B cell (primary cell): ENCODE results near the gene ARHGAP19. TPM values are rescaled to one million over a fixed set of nuclear protein-coding genes. Genes with fewer than 3 reads are reported as not detected.

Source experiments
- ATAC-seq: fragments of 200-7000 bp; cut with Tn5 transposase; one replicate; pipeline ENCODE4 v1.10.0; 2021; ENCODE audit warnings: low read depth, mild to moderate bottlenecking, moderate number of reproducible peaks, moderate library complexity
- CTCF ChIA-PET: fragments of 350-600 bp; sonication (Branson Sonifier 250); formaldehyde crosslinking; loops from one replicate; lab custom pipeline; 2021; ENCODE audit warnings: antibody characterized with exemption, inconsistent platforms; lab: Charles Lee
- POLR2A ChIA-PET: fragments of 350-600 bp; sonication (Branson Sonifier 250); formaldehyde crosslinking; loops from one replicate; lab custom pipeline; 2021; ENCODE audit warnings: antibody characterized with exemption; lab: Charles Lee
- DNase-seq: peaks from one replicate; pipeline ENCODE4 v3.0.0; 2013
- H2AFZ ChIP-seq: 2 replicates; pipeline ENCODE4 v1.6.1; 2012; ENCODE audit warnings: mild to moderate bottlenecking, low read depth, low read length; ENCODE audit not compliant: insufficient read depth, poor library complexity, severe bottlenecking
- H3K27ac ChIP-seq, 2 donors: 1 replicate in 1 of 2; 2 replicates in 1 of 2; pipeline ENCODE4 v1.5.1; 2012 to 2013; ENCODE audit warnings: low read length in 2 of 2, mild to moderate bottlenecking in 2 of 2, moderate library complexity in 1 of 2
- H3K27me3 ChIP-seq, 4 experiments: fragments of 200-600 bp in 1 of 4; sonication (generic) in 1 of 4; replicated peaks in 1 of 4; 1 replicate in 2 of 4; 2 replicates in 2 of 4; pipeline versions ENCODE4 v1.6.1 to v1.7.0; 2013 to 2016; ENCODE audit warnings: low read length in 3 of 4, mild to moderate bottlenecking in 2 of 4, mixed read lengths in 1 of 4, moderate library complexity in 1 of 4; ENCODE audit not compliant: insufficient read depth in 4 of 4, control insufficient read depth in 3 of 4; ENCODE audit errors: control extremely low read depth in 1 of 4
- H3K36me3 ChIP-seq, 2 experiments: replicated peaks in 1 of 2; 1 replicate in 1 of 2; 2 replicates in 1 of 2; pipeline versions ENCODE4 v1.6.1 to v1.7.1; 2013; ENCODE audit warnings: low read length in 1 of 2; ENCODE audit not compliant: insufficient read depth in 2 of 2, control insufficient read depth in 1 of 2; ENCODE audit errors: control extremely low read depth in 1 of 2, extremely low read depth in 1 of 2
- H3K4me1 ChIP-seq, 2 donors: fragments of 200-600 bp in 1 of 2; sonication (generic) in 1 of 2; 1 replicate in 1 of 2; 2 replicates in 1 of 2; pipeline versions ENCODE4 v1.5.1 to v1.6.1; 2013 to 2017; ENCODE audit warnings: low read length in 2 of 2; ENCODE audit not compliant: control insufficient read depth in 2 of 2, insufficient read depth in 2 of 2
- H3K4me2 ChIP-seq: replicated peaks from 2 replicates; pipeline ENCODE3; 2012; ENCODE audit warnings: mild to moderate bottlenecking, low read depth, low read length; ENCODE audit not compliant: poor library complexity, severe bottlenecking
- H3K4me3 ChIP-seq, 5 experiments: fragments of 200-600 bp in 1 of 5; sonication (generic) in 1 of 5; 1 replicate in 3 of 5; 2 replicates in 2 of 5; pipeline versions ENCODE4 v1.5.1 to v1.7.0; 2011 to 2016; ENCODE audit warnings: low read length in 4 of 5, mild to moderate bottlenecking in 4 of 5, low read depth in 2 of 5, control low read depth in 1 of 5, moderate library complexity in 1 of 5; ENCODE audit not compliant: insufficient read depth in 1 of 5; ENCODE audit errors: control extremely low read depth in 1 of 5, extremely low read depth in 1 of 5
- H3K79me2 ChIP-seq: fragments of 200-600 bp; sonication (generic); one replicate; pipeline ENCODE4 v1.6.0; 2016; ENCODE audit warnings: low read length; ENCODE audit not compliant: control insufficient read depth, insufficient read depth
- H3K9ac ChIP-seq: fragments of 200-600 bp; sonication (generic); 2 replicates; pipeline ENCODE4 v1.6.1; 2017; ENCODE audit warnings: mild to moderate bottlenecking, low read length, moderate library complexity
- H3K9me3 ChIP-seq, 3 donors: one replicate each; pipeline versions ENCODE4 v1.6.1 to v1.7.1; 2013; ENCODE audit warnings: low read length in 2 of 3; ENCODE audit not compliant: control insufficient read depth in 2 of 3, insufficient read depth in 1 of 3; ENCODE audit errors: control extremely low read depth in 1 of 3
- H4K20me1 ChIP-seq: 2 replicates; pipeline ENCODE4 v1.6.0; 2012; ENCODE audit warnings: mild to moderate bottlenecking, low read length; ENCODE audit not compliant: insufficient read depth, control insufficient read depth, poor library complexity, severe bottlenecking
- H3K27ac Mint-ChIP-seq: one replicate; pipeline ENCODE4 v1.8.0; 2021; ENCODE audit warnings: mixed read lengths
- H3K27me3 Mint-ChIP-seq: one replicate; pipeline ENCODE4 v1.8.0; 2021; ENCODE audit warnings: mixed read lengths
- H3K4me1 Mint-ChIP-seq: one replicate; pipeline ENCODE4 v1.8.0; 2021; ENCODE audit warnings: mixed read lengths
- H3K4me3 Mint-ChIP-seq: one replicate; pipeline ENCODE4 v1.8.0; 2021; ENCODE audit warnings: mixed read lengths
- H3K9me3 Mint-ChIP-seq: one replicate; pipeline ENCODE4 v1.8.0; 2022; ENCODE audit warnings: mixed read lengths; ENCODE audit not compliant: insufficient read depth
- EZH2 ChIP-seq: IDR thresholded peaks from 2 replicates; pipeline ENCODE4 v1.6.1; 2012; ENCODE audit warnings: borderline replicate concordance, low read depth, mild to moderate bottlenecking, moderate library complexity, low read length; ENCODE audit not compliant: insufficient read depth, poor library complexity, severe bottlenecking
- WGBS: methylation state at CpG from one replicate; pipeline ENCODE4 v1.1.5; 2013; ENCODE audit warnings: missing lambda C conversion rate; ENCODE audit not compliant: insufficient coverage; 5-methylcytosine and 5-hydroxymethylcytosine counted together
- intact Hi-C: fragments of 100-400 bp; cut with micrococcal nuclease; formaldehyde crosslinking; loops from one replicate; pipeline ENCODE4 v1.10.0; 2022
- polyA plus RNA-seq: library from polyadenylated mRNA; depleted of rRNA; stranded (reverse); fragments of >200 nt; gene quantifications from 2 replicates; pipeline ENCODE4 v1.2.3, GENCODE V29; 2012
- total RNA-seq, 2 donors: library from RNA; stranded (reverse); fragments of 120-200 nt in 1 of 2; gene quantifications; 1 replicate in 1 of 2; 2 replicates in 1 of 2; pipeline versions ENCODE4 v1.2.3 to v1.2.4, GENCODE V29; 2013 to 2022
- TF ChIP-seq, protein P1 (sequence below): fragments of 200-600 bp; IDR thresholded peaks from one replicate; pipeline ENCODE4 v1.8.0; 2022; ENCODE audit warnings: antibody characterized with exemption, mild to moderate bottlenecking

ARHGAP19 gene
- total and polyA plus RNA-seq, 2 donors (not counting 1 experiment from before 2014, with no cell fraction given), result 6.4 to 22.5 TPM

DNA sequence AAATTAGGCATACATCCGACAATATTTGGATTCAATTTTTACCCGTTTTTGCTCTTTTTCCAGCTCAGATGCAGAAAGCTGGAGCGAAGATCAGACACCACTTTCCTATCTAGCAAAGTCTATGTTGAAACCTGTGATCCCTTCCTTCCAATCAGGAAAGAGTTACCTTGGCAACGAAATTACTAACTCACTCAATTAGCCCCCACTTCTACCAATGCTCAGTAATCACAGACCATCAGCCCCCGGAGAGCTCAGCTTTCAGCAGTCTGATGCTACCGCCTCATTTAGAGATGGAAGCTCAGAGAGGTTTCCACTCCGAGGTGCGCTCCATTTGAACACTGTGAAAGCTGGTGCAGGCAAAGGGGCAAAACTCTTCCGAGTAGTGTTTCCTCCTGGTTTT is 33.3 kb upstream of the ARHGAP19 start:
- Histone ChIP-seq H3K9me3 (no peaks in the 10 kb centered on the region), H3K79me2 (peaks cover 52% of the 10 kb centered on the region), H3K4me2 (no peak overlapping the region), H3K4me1 (peaks cover 17% of the 10 kb centered on the region in 2 donors), H3K36me3 (peaks cover 4 to 16% of the 10 kb centered on the region in 2 experiments), H3K27me3 (no peaks in the 10 kb centered on the region), H3K9ac (no peak overlapping the region), H3K27ac (no peak overlapping the region), H3K4me3 (no peak overlapping the region), H2AFZ (no peak overlapping the region), H4K20me1 (peaks cover 44% of the 10 kb centered on the region)
- CTCF ChIA-PET, result interaction anchor here (0.6 to 1.0 kb wide), 2 partner anchors 21 to 46 kb away, joined by 3 read pairs; no protein-coding TSS in a partner anchor
- H3K4me3 Mint-ChIP-seq, result no peak overlapping the region
- H3K27me3 Mint-ChIP-seq, result no peaks in the 10 kb centered on the region
- ATAC-seq (no peak), DNase-seq (no peak)
- H3K4me1 Mint-ChIP-seq, result peaks cover 29% of the 10 kb centered on the region
- H3K27ac Mint-ChIP-seq, result no peak overlapping the region
- TF ChIP-seq, protein P1, sequence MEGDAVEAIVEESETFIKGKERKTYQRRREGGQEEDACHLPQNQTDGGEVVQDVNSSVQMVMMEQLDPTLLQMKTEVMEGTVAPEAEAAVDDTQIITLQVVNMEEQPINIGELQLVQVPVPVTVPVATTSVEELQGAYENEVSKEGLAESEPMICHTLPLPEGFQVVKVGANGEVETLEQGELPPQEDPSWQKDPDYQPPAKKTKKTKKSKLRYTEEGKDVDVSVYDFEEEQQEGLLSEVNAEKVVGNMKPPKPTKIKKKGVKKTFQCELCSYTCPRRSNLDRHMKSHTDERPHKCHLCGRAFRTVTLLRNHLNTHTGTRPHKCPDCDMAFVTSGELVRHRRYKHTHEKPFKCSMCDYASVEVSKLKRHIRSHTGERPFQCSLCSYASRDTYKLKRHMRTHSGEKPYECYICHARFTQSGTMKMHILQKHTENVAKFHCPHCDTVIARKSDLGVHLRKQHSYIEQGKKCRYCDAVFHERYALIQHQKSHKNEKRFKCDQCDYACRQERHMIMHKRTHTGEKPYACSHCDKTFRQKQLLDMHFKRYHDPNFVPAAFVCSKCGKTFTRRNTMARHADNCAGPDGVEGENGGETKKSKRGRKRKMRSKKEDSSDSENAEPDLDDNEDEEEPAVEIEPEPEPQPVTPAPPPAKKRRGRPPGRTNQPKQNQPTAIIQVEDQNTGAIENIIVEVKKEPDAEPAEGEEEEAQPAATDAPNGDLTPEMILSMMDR, result no peak
- TF ChIP-seq EZH2, result no peak
- intact Hi-C loops, result no loop called here
- POLR2A ChIA-PET, result no interaction called here
- H3K9me3 Mint-ChIP-seq, result no peaks in the 10 kb centered on the region
- 87% methylated on average over 7 of the region's 9 CpGs for WGBS

GRCh38 chr10:97323501-97323900 is 31.1 kb upstream of the ARHGAP19 start:
- no peak overlapping the region for H3K4me3 Mint-ChIP-seq
- H3K4me1 Mint-ChIP-seq, result peaks cover 34% of the 10 kb centered on the region
- 100% methylated on average over 2 of the region's 4 CpGs for WGBS
- H3K9ac ChIP-seq, result no peak overlapping the region
- H3K27me3 Mint-ChIP-seq, result no peaks in the 10 kb centered on the region
- no peak overlapping the region for H3K4me3 ChIP-seq
- H3K36me3 ChIP-seq, result peaks cover 3 to 5% of the 10 kb centered on the region in 2 experiments
- H3K9me3 ChIP-seq, result no peaks in the 10 kb centered on the region
- H3K27me3 ChIP-seq, result no peaks in the 10 kb centered on the region
- no peak for TF ChIP-seq EZH2
- TF ChIP-seq, protein P1, result no peak
- H3K27ac Mint-ChIP-seq, result no peak overlapping the region
- no peak overlapping the region for H2AFZ ChIP-seq
- H3K79me2 ChIP-seq, result peaks cover 48% of the 10 kb centered on the region
- no peaks in the 10 kb centered on the region for H3K9me3 Mint-ChIP-seq
- no peak overlapping the region for H3K27ac ChIP-seq
- H4K20me1 ChIP-seq, result peaks cover 36% of the 10 kb centered on the region
- ATAC-seq (no peak), DNase-seq (no peak)
- peaks cover 18 to 24% of the 10 kb centered on the region in 2 donors for H3K4me1 ChIP-seq
- intact Hi-C loops, result no loop called here
- POLR2A ChIA-PET, result no interaction called here
- no peak overlapping the region for H3K4me2 ChIP-seq
- CTCF ChIA-PET, result interaction anchor here (0.7 kb wide), 1 partner anchor 175 kb away, joined by 3 read pairs; the partner anchor contains the start of gene UBTD1
